Endodermal cell (in vitro differentiated cells): ENCODE measurements around the gene STYX. TPM values are rescaled to one million over a fixed set of nuclear protein-coding genes. Genes with fewer than 3 reads are reported as not detected.
A peak's percentile ranks its signal among the peaks of the same experiment; 100 is the strongest.

ENCODE experiments used
- DNase-seq: peaks from one replicate; pipeline ENCODE4 v3.0.0-alpha.2; 2017
- H3K27ac ChIP-seq: 2 replicates; pipeline ENCODE4 v1.5.1; 2013; ENCODE audit warnings: mild to moderate bottlenecking, low read depth, low read length, moderate library complexity
- H3K27me3 ChIP-seq: 2 replicates; pipeline ENCODE4 v1.6.1; 2013; ENCODE audit warnings: mild to moderate bottlenecking, low read length, moderate library complexity; ENCODE audit not compliant: insufficient read depth, control insufficient read depth, poor library complexity, severe bottlenecking
- H3K36me3 ChIP-seq: 2 replicates; pipeline ENCODE4 v1.7.0; 2013; ENCODE audit warnings: mild to moderate bottlenecking, low read length, moderate library complexity; ENCODE audit not compliant: control insufficient read depth, insufficient read depth
- H3K4me1 ChIP-seq: one replicate; pipeline ENCODE4 v1.7.0; 2013; ENCODE audit warnings: low read length; ENCODE audit not compliant: control insufficient read depth, insufficient read depth
- H3K4me3 ChIP-seq: 2 replicates; pipeline ENCODE4 v1.5.1; 2013; ENCODE audit warnings: mild to moderate bottlenecking, low read length, moderate library complexity
- H3K9ac ChIP-seq: 2 replicates; pipeline ENCODE4 v1.6.1; 2013; ENCODE audit warnings: mild to moderate bottlenecking, low read length, moderate library complexity; ENCODE audit not compliant: poor library complexity, severe bottlenecking; ENCODE audit errors: extremely low read depth
- H3K9me3 ChIP-seq: 2 replicates; pipeline ENCODE4 v1.6.1; 2013; ENCODE audit warnings: mild to moderate bottlenecking, low read length, moderate library complexity; ENCODE audit not compliant: control insufficient read depth
- H3K27ac Mint-ChIP-seq: 2 replicates; pipeline ENCODE4 v1.8.0; 2020; ENCODE audit warnings: mixed read lengths
- H3K27me3 Mint-ChIP-seq: 2 replicates; pipeline ENCODE4 v1.8.0; 2021; ENCODE audit warnings: mild to moderate bottlenecking, mixed read lengths; ENCODE audit not compliant: insufficient read depth
- H3K36me3 Mint-ChIP-seq: 2 replicates; pipeline ENCODE4 v1.8.0; 2020; ENCODE audit warnings: low read depth, mixed read lengths
- H3K4me1 Mint-ChIP-seq: 2 replicates; pipeline ENCODE4 v1.8.0; 2020; ENCODE audit warnings: mixed read lengths
- H3K4me3 Mint-ChIP-seq: 2 replicates; pipeline ENCODE4 v1.8.0; 2020; ENCODE audit warnings: mild to moderate bottlenecking, moderate library complexity, mixed read lengths
- H3K9me3 Mint-ChIP-seq: 2 replicates; pipeline ENCODE4 v1.8.0; 2020; ENCODE audit warnings: mild to moderate bottlenecking, mixed read lengths
- CTCF ChIP-seq: fragments of 200-600 bp; sonication (generic); conservative IDR thresholded peaks from 2 replicates; pipeline ENCODE4 v1.5.0; 2021; ENCODE audit warnings: antibody characterized with exemption, mild to moderate bottlenecking
- WGBS, 2 experiments: methylation state at CpG; one replicate each; pipeline versions ENCODE4 v1.1.5 to v1.1.7; 2013; ENCODE audit warnings: missing lambda C conversion rate in 2 of 2, mixed read lengths in 1 of 2; ENCODE audit not compliant: insufficient coverage in 1 of 2, insufficient read length in 1 of 2; 5-methylcytosine and 5-hydroxymethylcytosine counted together
- total RNA-seq, 2 donors: library from RNA; stranded (reverse); fragmentation: NEBNext Ultra II Directional in 1 of 2; extraction: Animal tissue kit (Norgen Biotek cat#: 25700) in 1 of 2; gene quantifications; 2 replicates in 1 of 2; 3 replicates in 1 of 2; pipeline ENCODE4 v1.2.1, GENCODE V29; 2021

Gene STYX
- total RNA-seq, 2 donors from 2014 or later, result 27.3 to 28.2 TPM

- no peak overlapping the region for H3K4me3 Mint-ChIP-seq
Observed at GRCh38 chr14:52738409-52738808, 8.4 kb downstream of the STYX start.

GRCh38 chr14:52740751-52741150, 10.8 kb downstream of the STYX start:
- no peak overlapping the region for H3K4me3 ChIP-seq
- H3K9ac ChIP-seq, result no peak overlapping the region
- peaks cover 4% of the 10 kb centered on the region for H3K4me1 ChIP-seq
- H3K9me3 Mint-ChIP-seq, result no peaks in the 10 kb centered on the region
- no peaks in the 10 kb centered on the region for H3K27me3 Mint-ChIP-seq
- H3K36me3 ChIP-seq, result peaks cover 22% of the 10 kb centered on the region
- no peak overlapping the region for H3K4me3 Mint-ChIP-seq
- H3K36me3 Mint-ChIP-seq, result peaks cover 28% of the 10 kb centered on the region
- H3K4me1 Mint-ChIP-seq, result peaks cover 27% of the 10 kb centered on the region
- no peak overlapping the region for H3K27ac Mint-ChIP-seq
- no peaks in the 10 kb centered on the region for H3K27me3 ChIP-seq
- 100% methylated on average over 1 of the region's 1 CpG; no CpG with 5 or more reads in 1 of the 2 experiments for WGBS, 2 experiments
- no peak for DNase-seq
- H3K9me3 ChIP-seq, result no peaks in the 10 kb centered on the region
- H3K27ac ChIP-seq, result no peak overlapping the region
- TF ChIP-seq CTCF, result no peak

More at GRCh38 chr14:52738409-52738808, 8.4 kb downstream of the STYX start:
- DNase-seq, result no peak
- Mint-ChIP-seq H3K9me3 (peaks cover 2% of the 10 kb centered on the region), H3K36me3 (peaks cover 37% of the 10 kb centered on the region), H3K27ac (no peak overlapping the region), H3K4me1 (peaks cover 33% of the 10 kb centered on the region), H3K27me3 (no peaks in the 10 kb centered on the region)
- Histone ChIP-seq H3K4me1 (peaks cover 4% of the 10 kb centered on the region), H3K4me3 (no peak overlapping the region), H3K27ac (no peak overlapping the region), H3K9me3 (peaks cover 7% of the 10 kb centered on the region), H3K27me3 (no peaks in the 10 kb centered on the region), H3K9ac (no peak overlapping the region), H3K36me3 (peaks cover 23% of the 10 kb centered on the region)
- no peak for TF ChIP-seq CTCF

- DNase-seq, result no peak
- no peak overlapping the region for H3K4me3 Mint-ChIP-seq
- no peaks in the 10 kb centered on the region for H3K27me3 Mint-ChIP-seq
- no peaks in the 10 kb centered on the region for H3K9me3 Mint-ChIP-seq
- H3K36me3 Mint-ChIP-seq, result peaks cover 36% of the 10 kb centered on the region
- Histone ChIP-seq H3K4me3 (no peak overlapping the region), H3K4me1 (peaks cover 4% of the 10 kb centered on the region), H3K27me3 (no peaks in the 10 kb centered on the region), H3K27ac (no peak overlapping the region), H3K9me3 (no peaks in the 10 kb centered on the region), H3K36me3 (peaks cover 26% of the 10 kb centered on the region), H3K9ac (no peak overlapping the region)
- H3K27ac Mint-ChIP-seq, result peak overlapping the region; percentile 32
- no peak for TF ChIP-seq CTCF
- peaks cover 23% of the 10 kb centered on the region for H3K4me1 Mint-ChIP-seq
Observed at GRCh38 chr14:52741865-52742264, 11.9 kb downstream of the STYX start.
